Stimulated activated CD8-positive, alpha-beta memory T cell treated with anti-CD3 and anti-CD28 coated beads, Interleukin-12 subunit alpha, Interleukin-12 subunit beta, amount 100 ng/mL, for 4 hours (primary cell): ENCODE data around the gene NLGN1.

Source experiments
- DNase-seq: peaks from one replicate; pipeline ENCODE4 v3.0.0-alpha.2; 2020; ENCODE audit warnings: low read depth

The NLGN1 gene

GRCh38 chr3:173639098-173639497 lies 241.6 kb downstream of the NLGN1 start:
- no peak for DNase-seq

GRCh38 chr3:173641696-173642095 lies 244.2 kb downstream of the NLGN1 start:
- no peak for DNase-seq

- DNase-seq = no peak
These were observed 246.8 kb downstream of the NLGN1 start for GRCh38 chr3:173644086-173645082.

GRCh38 chr3:173650596-173650995 lies 253.1 kb downstream of the NLGN1 start:
- DNase-seq = no peak

GRCh38 chr3:173652093-173652492 lies 254.5 kb downstream of the NLGN1 start:
- no peak for DNase-seq

GRCh38 chr3:173653781-173654180 lies 256.2 kb downstream of the NLGN1 start:
- no peak for DNase-seq

GRCh38 chr3:173659972-173660371 lies 262.4 kb downstream of the NLGN1 start:
- no peak for DNase-seq

GRCh38 chr3:173660645-173661299 lies 263.2 kb downstream of the NLGN1 start:
- no peak for DNase-seq

- no peak for DNase-seq
These were observed 266.2 kb downstream of the NLGN1 start for GRCh38 chr3:173663696-173664111.

- no peak for DNase-seq
These were observed 278.6 kb downstream of the NLGN1 start for GRCh38 chr3:173676094-173676493.

- no peak for DNase-seq
These were observed 283.7 kb downstream of the NLGN1 start for GRCh38 chr3:173681188-173681678.

- no peak for DNase-seq
These were observed 287.9 kb downstream of the NLGN1 start for GRCh38 chr3:173685456-173685855.

GRCh38 chr3:173688216-173688842 lies 290.8 kb downstream of the NLGN1 start:
- no peak for DNase-seq

GRCh38 chr3:173690542-173691180 lies 293.1 kb downstream of the NLGN1 start:
- DNase-seq = no peak

GRCh38 chr3:173699353-173699752 lies 301.8 kb downstream of the NLGN1 start:
- no peak for DNase-seq

- no peak for DNase-seq
These were observed 302.8 kb downstream of the NLGN1 start for GRCh38 chr3:173700336-173700735.

- no peak for DNase-seq
These were observed 305.0 kb downstream of the NLGN1 start for GRCh38 chr3:173702561-173702960.

GRCh38 chr3:173703771-173704170 lies 306.2 kb downstream of the NLGN1 start:
- no peak for DNase-seq

GRCh38 chr3:173706630-173707029 lies 309.1 kb downstream of the NLGN1 start:
- no peak for DNase-seq

GRCh38 chr3:173708191-173708590 lies 310.6 kb downstream of the NLGN1 start:
- no peak for DNase-seq

GRCh38 chr3:173709026-173709425 lies 311.5 kb downstream of the NLGN1 start:
- DNase-seq = no peak

- no peak for DNase-seq
These were observed 314.1 kb downstream of the NLGN1 start for GRCh38 chr3:173711619-173712018.
